HG03025 (cell line): ENCODE measurements around the gene SLC7A7.
"Not testable (repeated sequence)": the region's sequence is repeated elsewhere in the genome, so short reads cannot be mapped to it uniquely, and the experiment has no call there.

Source experiments
- ATAC-seq: cut with Tn5 transposase; IDR thresholded peaks from one replicate; pipeline ENCODE4 v1.9.1; 2021; ENCODE audit warnings: mild to moderate bottlenecking, moderate library complexity; ENCODE audit not compliant: unreplicated experiment, low FRiP score

Gene SLC7A7

GRCh38 chr14:22764382-22764781 lies 50.9 kb downstream of the SLC7A7 start:
- no peak for ATAC-seq

GRCh38 chr14:22761734-22762133 lies 53.5 kb downstream of the SLC7A7 start:
- no peak for ATAC-seq

DNA sequence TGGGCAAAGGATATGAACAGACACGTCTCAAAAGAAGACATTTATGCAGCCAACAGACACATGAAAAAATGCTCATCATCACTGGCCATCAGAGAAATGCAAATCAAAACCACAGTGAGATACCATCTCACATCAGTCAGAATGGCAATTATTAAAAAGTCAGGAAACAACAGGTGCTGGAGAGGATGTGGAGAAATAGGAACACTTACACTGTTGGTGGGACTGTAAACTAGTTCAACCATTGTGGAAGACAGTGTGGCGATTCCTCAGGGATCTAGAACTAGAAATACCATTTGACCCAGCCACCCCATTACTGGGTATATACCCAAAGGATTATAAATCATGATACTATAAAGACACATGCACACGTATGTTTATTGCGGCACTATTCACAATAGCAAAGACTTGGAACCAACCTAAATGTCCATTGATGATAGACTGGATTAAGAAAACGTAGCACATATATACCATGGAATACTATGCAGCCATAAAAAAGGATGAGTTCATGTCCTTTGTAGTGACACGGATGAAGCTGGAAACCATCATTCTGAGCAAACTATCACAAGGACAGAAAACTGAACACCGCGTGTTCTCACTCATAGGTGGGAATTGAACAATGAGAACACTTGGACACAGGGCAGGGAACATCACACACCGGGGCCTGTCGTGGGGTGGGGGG lies 57.1 kb downstream of the SLC7A7 start:
- not testable (repeated sequence) for ATAC-seq

DNA sequence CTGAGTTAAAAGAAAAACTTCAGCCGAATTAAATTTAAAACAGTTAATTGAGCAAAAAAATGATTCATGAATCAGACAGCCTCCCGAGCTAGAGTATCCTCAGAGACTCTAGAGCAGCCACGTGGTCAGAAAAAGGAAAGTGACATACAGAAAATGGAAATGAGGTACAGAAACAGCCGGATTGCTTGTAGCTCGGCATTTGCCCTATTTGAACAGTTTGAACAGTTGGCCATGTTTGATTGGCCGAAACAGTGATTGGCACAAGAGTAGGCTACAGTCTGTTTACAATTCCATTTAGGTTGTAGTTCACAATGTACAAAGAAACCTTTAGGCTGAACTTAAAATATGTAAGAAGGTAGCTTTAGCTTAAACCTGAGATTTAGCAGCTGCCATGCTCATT lies 61.6 kb downstream of the SLC7A7 start:
- no peak for ATAC-seq

GRCh38 chr14:22752422-22752821 lies 62.8 kb downstream of the SLC7A7 start:
- no peak for ATAC-seq

GRCh38 chr14:22748631-22749068 lies 66.6 kb downstream of the SLC7A7 start:
- ATAC-seq = no peak

DNA sequence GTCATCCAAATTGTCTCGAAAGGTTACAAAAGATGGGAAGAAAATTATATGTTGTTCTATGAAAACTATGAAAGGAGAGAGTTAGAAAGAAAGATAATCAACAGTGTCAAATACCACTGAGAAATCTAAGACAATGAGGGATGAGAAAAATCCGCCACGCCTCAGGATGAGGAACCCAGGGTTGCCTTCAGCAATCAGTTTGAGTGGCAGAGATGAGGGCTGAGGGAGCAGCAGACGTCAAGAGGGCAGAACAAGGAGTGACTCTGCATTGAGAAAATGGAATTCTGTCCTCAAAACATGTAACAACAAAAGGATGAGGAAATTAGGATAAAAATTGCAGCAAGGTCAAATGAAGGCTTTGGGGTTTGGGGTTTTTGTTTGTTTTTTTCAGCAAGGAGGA lies 67.0 kb downstream of the SLC7A7 start:
- no peak for ATAC-seq

GRCh38 chr14:22747769-22748168 lies 67.5 kb downstream of the SLC7A7 start:
- no peak for ATAC-seq

DNA sequence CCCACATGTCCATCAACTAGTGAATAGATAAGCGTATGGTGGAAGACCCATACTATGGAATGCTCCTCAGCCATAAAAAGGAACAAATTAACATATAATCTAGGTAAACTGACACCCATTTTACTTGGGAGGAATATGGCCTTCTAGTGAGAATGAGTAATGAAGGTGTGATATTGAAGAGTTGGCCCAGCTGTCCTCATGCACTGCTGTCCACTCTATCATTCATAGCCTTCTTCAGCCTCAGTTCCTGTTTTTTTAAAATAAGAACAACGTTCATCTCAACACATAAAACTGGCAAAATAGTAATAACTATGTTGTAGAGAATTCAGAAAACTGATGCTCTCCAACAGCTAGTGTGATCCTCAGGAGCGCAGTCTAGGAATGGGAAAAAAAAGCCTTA lies 75.2 kb downstream of the SLC7A7 start:
- no peak for ATAC-seq

DNA sequence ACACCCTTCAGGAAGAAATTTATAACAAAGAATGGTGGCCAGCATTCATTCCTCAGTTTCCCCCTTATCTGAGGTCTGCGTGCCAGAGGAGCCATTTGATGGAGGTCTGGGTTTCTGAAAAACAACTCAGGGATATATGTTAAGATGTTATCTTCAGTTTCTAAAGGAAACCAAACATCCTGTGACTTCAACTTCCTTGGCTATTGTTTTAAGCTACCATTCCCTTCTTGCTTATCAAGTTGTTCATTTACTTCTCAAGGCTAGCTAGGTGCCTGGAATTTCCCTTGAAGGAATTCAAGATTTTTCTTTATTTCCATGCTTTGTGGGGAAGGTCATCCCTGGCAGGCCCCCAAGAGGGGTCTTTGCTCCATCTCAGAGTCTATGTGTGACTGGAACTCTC lies 75.8 kb downstream of the SLC7A7 start:
- no peak for ATAC-seq

- ATAC-seq = no peak
Measured at GRCh38 chr14:22737052-22737451, 78.2 kb downstream of the SLC7A7 start.

DNA sequence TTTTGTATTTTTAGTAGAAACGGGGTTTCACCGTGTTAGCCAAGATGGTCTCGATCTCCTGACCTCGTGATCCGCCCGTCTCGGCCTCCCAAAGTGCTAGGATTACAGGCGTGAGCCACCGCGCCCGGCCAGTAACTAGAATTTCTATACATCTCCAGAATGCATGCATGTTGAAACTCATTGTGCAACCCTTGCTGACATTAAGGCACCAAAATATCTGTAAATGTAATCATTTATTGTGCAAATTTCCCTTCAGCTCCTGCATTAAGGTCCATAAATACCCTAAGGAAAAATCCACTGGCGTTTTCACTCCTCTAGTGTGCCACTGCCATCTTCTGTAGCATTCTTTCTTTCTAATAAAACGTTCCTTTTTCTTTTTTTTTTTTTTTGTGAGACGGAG lies 78.9 kb downstream of the SLC7A7 start:
- not testable (repeated sequence) for ATAC-seq

DNA sequence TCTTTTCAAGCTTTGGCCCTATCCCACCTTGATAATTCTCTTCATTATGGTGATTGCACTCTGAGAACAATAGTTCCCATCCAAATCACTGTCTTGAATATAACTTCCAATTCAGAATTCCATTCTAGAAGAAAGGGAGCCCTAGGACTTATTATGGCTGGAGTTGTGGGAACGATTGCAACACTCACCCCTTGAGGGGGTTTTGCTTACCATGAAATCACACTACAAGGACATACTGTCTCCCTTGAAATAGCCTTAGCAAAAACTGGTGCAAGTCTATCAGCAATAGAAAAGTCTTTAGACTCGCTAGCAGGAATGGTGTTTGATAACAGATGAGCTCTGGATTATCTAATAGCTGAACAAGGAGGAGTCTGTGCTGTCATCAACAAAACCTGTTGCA lies 80.1 kb downstream of the SLC7A7 start:
- no peak for ATAC-seq

- no peak for ATAC-seq
Measured at GRCh38 chr14:22733829-22734228, 81.4 kb downstream of the SLC7A7 start.

- not testable (repeated sequence) for ATAC-seq
Measured at GRCh38 chr14:22732062-22732461, 83.2 kb downstream of the SLC7A7 start.

DNA sequence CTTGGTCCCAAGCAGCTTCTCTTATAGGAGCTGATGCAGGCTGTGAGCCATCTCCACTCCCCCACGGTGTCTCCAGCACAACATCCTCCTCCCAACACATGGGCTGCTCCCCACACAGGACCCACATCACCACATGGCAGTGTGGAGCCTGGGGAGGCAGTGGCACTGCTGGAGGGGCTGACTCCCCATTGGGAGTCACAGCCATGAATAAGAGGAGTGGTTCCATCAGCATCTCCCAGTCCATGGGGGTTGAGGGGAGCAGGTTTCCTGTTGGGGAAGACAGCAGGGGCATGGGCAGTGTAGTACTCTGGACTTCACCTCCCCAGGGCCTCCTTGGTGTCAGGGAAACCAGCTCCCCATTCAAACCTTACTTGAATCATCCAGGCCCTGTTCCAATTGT lies 89.2 kb downstream of the SLC7A7 start:
- no peak for ATAC-seq

DNA sequence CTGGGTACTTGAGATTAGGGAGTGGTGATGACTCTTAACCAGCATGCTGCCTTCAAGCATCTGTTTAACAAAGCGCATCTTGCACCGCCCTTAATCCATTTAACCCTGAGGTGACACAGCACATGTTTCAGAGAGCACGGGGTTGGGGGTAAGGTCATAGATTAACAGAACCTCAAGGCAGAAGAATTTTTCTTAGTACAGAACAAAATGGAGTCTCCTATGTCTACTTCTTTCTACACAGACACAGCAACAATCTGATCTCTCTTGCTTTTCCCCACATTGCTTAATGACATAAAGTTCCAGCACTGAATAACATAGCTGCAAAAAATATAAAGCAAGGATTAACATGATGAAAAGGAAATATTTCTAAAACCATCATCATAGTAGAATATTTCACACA lies 89.9 kb downstream of the SLC7A7 start:
- not testable (repeated sequence) for ATAC-seq

- ATAC-seq = not testable (repeated sequence)
Measured at GRCh38 chr14:22724847-22725246, 90.4 kb downstream of the SLC7A7 start.

GRCh38 chr14:22723815-22724214 lies 91.4 kb downstream of the SLC7A7 start:
- ATAC-seq = no peak
